Ishikawa (cell line): Measurements from ENCODE around the gene ACTRT2.

ENCODE experiments used
- CEBPB ChIP-seq: IDR thresholded peaks from 2 replicates; pipeline ENCODE4 v1.6.1; 2012
- CREB1 ChIP-seq: IDR thresholded peaks from 2 replicates; pipeline ENCODE4 v1.6.1; 2012; ENCODE audit warnings: low read depth
- EGR1 ChIP-seq: IDR thresholded peaks from 2 replicates; pipeline ENCODE4 v1.6.1; 2012
- EP300 ChIP-seq: IDR thresholded peaks from 2 replicates; pipeline ENCODE4 v1.6.1; 2012; ENCODE audit warnings: borderline replicate concordance
- FOXM1 ChIP-seq: IDR thresholded peaks from 2 replicates; pipeline ENCODE4 v1.6.1; 2012; ENCODE audit warnings: low read depth, borderline replicate concordance
- MAX ChIP-seq: IDR thresholded peaks from 2 replicates; pipeline ENCODE4 v1.6.1; 2012
- NFIC ChIP-seq: IDR thresholded peaks from 2 replicates; pipeline ENCODE4 v1.6.1; 2012
- RAD21 ChIP-seq: IDR thresholded peaks from 2 replicates; pipeline ENCODE4 v1.6.1; 2012; ENCODE audit warnings: low read depth
- REST ChIP-seq: IDR thresholded peaks from 2 replicates; pipeline ENCODE4 v1.6.1; 2012; ENCODE audit warnings: low read depth, mild to moderate bottlenecking
- TAF1 ChIP-seq: IDR thresholded peaks from 2 replicates; pipeline ENCODE4 v1.6.1; 2012; ENCODE audit warnings: low read depth, mild to moderate bottlenecking
- TCF12 ChIP-seq: IDR thresholded peaks from 2 replicates; pipeline ENCODE4 v1.6.1; 2012; ENCODE audit warnings: low read depth
- TEAD4 ChIP-seq: IDR thresholded peaks from 2 replicates; pipeline ENCODE4 v1.6.1; 2012
- USF1 ChIP-seq: IDR thresholded peaks from 2 replicates; pipeline ENCODE4 v1.6.1; 2012
- YY1 ChIP-seq: IDR thresholded peaks from 2 replicates; pipeline ENCODE4 v1.6.1; 2012; ENCODE audit warnings: low read depth
- ZBTB7A ChIP-seq: IDR thresholded peaks from 2 replicates; pipeline ENCODE4 v1.6.1; 2012; ENCODE audit warnings: low read depth

The ACTRT2 gene

GRCh38 chr1:3056641-3057040 is 35.4 kb downstream of the ACTRT2 start:
- TF ChIP-seq USF1, result no peak
- TF ChIP-seq CREB1, result no peak
- no peak for TF ChIP-seq NFIC

DNA sequence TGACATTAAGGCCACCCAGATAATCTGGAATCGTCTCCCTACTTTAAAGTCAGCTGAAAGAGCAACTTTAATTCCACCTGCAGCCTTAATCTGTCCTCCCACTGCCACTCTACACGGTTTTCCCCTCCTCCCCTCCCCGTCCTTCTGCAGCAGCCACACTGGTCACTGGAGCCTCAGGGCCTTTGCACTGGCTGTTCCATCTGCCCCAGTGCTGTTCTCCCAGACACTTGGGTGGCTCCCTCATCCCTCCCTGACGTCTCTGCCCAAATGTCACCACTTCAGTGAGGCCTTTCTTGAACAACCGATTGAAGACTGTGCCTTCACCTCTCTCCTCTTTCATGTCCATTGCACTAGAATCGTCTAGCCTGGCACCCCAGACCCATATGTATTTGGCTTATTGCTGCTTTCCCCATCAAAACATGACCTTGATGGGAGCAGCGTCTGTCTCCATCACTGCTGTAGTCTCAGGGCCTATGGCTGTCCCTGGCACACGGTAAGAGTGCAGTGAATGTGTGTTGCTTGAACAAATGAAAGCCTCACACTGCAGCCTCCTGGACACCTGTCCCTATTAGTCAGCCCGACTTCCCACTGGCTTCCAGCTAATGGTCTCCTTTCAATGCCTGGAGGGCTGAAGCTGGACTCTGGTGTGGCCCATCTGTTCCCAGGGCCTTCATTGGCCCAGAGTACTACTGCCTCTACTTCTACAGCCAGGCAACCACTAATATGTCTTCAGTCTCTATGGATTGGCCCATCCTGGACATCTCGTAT is 37.2 kb downstream of the ACTRT2 start:
- no peak for TF ChIP-seq CREB1
- no peak for TF ChIP-seq RAD21

GRCh38 chr1:3060127-3060526 is 38.9 kb downstream of the ACTRT2 start:
- TF ChIP-seq TAF1 (no peak), RAD21 (no peak), CEBPB (no peak)

DNA sequence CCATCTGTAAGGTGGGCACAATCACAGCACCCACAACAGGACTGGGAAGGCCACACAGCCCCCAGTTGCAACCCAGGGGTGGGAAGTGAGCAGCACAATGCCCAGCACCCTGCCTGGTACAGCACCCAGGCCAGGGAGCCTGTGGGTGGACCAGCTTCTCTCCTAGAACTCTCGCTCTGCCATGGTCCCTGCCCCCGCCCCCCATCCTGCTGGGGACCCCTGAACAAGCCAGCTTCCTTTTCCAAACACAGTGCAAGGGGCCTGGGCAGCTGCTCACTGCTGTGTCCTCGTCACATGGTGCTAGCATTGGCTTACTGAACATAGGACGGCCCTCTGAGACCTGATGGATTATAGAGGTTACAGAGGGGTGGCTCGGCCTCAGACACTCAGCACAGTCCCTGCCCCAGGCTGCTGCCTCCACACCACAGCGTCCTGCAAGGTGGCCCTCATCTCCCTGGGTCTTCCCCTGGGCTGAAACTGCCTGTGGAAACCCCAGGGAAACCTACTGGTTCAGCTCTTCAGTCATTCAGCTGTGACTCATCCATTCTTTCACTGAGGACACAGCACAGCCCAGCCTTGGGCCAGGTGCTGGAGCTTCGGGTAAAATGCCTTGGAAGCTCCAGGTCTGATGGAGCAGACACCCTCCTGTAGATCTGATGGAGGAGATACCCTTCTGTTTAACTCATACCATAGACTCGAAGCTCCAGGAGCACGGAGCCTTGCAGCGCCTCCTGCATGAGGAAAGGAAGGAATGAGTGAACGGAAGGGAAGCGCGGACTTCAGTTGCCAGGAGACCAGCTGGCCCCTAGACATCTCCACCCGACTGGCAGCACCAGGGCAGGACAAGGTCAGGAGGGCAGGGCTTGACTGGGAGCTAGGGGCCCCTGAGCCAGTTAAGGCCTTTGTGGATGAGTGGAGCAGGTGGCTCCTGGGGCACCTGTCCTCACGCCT is 39.6 kb downstream of the ACTRT2 start:
- TF ChIP-seq ZBTB7A (no peak), TEAD4 (no peak), USF1 (no peak), NFIC (no peak), EGR1 (no peak), TCF12 (no peak), CREB1 (no peak), EP300 (no peak), YY1 (no peak), RAD21 (no peak), CEBPB (no peak), MAX (no peak), FOXM1 (no peak), TAF1 (no peak), REST (no peak)

DNA sequence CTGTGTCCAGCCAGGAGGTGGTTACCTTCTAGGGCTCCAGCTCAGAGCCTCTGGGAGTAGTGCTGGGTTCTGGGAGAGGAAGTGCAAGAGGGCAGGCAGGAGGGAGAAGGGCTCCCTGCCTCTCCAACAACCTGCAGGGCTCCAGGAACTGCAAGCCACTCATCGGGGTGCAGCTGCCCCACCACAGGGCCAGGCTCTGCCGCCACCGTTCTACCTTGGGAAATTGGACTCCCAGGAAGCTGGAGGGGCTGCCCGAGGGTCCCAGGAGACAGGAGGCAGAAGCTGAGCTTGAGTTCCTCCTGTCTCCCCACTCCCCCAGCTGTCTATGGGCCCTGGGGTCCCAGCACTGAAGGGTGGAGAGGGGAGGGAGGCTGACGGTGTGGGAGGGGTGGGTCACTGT is 40.3 kb downstream of the ACTRT2 start:
- TF ChIP-seq FOXM1 (no peak), REST (no peak), CREB1 (no peak), CEBPB (no peak), TEAD4 (no peak), TCF12 (no peak), EGR1 (no peak), USF1 (no peak)

GRCh38 chr1:3061981-3062615 is 40.8 kb downstream of the ACTRT2 start:
- TF ChIP-seq EGR1 (no peak), RAD21 (no peak), MAX (no peak)
